Stimulated activated CD8-positive, alpha-beta memory T cell treated with anti-CD3 and anti-CD28 coated beads, Interleukin-12 subunit alpha, Interleukin-12 subunit beta, amount 100 ng/mL, for 4 hours (primary cell): ENCODE data around the gene OR4C45.
"Not testable (repeated sequence)": the region's sequence is repeated elsewhere in the genome, so short reads cannot be mapped to it uniquely, and the experiment has no call there.

ENCODE experiments used
- DNase-seq: peaks from one replicate; pipeline ENCODE4 v3.0.0-alpha.2; 2020; ENCODE audit warnings: low read depth

Gene OR4C45

DNA sequence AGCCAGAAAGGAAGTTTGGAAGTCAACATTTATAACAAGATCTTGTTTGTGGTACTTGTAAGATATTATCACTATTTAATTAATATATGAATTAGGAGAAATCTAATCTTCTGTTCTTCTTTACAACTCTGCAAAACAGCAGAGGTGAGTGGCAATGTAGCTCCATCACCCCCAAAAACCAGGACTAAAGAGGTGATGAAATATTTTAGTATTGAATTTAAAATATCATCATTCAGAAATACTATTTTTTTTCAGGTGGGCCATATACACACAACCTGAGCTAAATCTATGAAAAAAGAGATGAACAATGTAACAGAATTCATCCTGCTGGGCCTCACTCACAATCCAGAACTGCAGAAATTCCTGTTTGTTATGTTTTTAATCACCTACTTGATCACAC is at the start of gene OR4C45:
TSS of gene OR4C45 (plus strand) at position 301 of the 400 bp plus-strand sequence.
- no peak for DNase-seq

DNA sequence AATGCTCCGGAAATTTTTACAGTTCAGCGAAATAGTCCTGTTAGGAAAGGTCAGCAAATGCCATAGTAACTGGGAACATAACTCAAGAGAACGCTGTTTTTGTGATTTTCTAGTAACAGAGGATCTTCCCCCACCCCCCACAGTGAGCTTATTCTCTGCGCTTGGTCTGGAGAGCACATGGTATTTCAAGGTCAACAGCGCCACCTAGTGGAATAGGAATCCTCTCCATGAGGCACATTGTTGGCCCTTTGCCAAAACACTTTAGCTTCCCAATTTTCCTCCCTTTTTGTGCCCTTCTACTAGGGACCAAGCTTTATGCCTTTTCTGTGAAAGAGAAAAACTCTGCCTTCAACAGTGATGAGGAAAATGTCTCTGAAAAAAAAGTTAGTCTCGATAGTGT is 37.1 kb upstream of the OR4C45 start:
- no peak for DNase-seq

DNA sequence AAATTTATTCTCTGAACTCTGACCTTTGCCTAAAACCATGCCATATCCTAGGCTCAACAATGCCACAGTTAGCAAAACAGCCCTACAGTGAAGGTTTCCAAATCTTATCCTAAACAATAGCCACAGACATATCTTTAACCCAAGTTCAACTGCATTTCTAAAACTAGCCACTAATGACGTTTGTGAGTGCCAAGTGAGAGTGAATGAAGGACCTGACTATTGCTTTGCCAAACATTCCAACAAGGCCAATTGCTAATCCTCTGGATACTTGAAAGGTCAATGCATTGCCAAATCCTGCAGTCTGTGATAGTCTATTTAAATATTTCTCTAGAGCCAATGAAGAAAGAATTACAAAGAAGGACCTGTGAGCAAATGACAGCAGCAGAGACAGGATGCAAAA is 2.5 kb upstream of the OR4C45 start:
- DNase-seq, result no peak

DNA sequence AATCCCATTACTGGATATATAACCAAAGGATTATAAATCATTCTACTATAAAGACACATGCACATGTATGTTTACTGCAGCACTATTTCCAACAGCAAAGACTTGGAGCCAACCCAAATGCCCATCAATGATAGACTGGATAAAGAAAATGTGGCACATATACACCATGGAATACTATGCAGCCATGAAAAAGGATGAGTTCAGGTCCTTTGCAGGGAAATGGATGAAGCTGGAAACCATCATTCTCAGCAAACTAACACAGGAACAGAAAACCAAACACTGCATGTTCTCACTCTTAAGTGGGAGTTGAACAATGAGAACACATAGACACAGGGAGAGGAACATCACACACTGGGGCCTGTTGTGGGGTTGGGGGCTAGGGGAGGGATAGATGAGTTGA is 3.6 kb downstream of the OR4C45 start:
- not testable (repeated sequence) for DNase-seq

DNA sequence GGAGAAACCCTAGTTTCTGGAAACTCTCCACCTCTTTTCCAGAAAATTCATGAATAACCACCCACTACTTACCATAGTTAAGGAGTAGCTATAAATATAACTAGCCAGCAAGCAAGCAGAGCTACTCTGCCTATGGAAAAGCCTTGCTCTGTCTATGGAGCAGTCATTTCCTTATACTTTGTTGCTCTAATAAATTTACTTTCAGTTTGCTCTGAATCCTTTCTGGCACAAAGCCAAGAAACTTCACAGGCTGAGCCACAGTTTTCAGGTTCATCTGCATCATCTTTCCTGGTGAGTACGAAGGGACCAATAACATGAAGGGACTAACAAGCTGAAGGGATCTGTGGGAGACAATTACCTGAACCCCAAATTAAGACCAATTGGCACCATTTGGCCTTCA is 4.6 kb downstream of the OR4C45 start:
- no peak for DNase-seq

DNA sequence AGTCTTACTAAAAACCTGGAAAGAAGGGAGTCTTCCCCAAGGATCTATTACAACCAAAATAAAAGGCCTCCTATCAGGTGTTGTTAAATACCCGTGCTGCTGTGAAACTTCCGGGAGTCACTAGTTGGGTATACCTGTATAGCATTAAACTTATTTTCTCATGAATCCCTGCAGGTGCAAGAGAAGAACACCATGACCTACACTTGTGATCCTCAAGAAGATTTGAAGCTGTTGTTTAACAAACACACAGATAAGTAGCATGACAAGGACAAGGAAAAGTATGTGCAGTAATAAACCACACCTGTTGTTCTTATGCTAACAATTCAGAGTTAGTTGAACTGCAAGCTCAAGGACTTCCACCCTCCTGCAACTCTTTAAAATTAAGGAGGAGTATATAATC is 12.0 kb downstream of the OR4C45 start:
- no peak for DNase-seq

DNA sequence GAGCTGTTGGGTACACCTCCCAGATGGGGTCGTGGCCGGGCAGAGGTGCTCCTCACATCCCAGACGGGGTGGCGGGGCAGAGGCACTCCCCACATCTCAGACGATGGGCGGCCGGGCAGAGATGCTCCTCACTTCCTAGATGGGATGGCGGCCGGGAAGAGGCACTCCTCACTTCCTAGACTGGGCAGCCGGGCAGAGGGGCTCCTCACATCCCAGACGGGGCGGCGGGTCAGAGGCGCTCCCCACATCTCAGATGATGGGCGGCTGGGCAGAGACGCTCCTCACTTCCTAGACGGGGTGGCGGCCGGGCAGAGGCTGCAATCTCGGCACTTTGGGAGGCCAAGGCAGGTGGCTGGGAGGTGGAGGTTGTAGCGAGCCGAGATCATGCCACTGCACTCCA is 30.4 kb downstream of the OR4C45 start:
- not testable (repeated sequence) for DNase-seq

DNA sequence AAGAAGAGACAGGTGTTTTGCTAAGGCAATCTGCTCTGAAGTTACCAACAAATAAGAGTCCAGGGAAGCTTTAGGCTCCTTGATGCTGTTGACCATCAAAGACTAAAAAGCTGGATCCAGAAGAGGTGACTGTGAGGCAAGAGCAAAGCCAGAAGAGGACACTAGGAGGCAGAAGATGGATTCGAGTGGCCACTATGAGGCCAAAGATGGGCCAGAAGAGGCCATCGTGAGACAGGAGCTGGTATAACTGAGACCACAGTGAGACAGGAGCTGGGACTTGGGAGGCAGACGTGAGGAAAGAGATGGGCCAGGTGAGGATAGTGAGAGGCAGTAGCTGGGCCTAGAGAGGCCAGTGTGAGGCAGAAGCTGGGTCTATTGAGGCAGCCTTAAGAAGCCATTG is 37.7 kb downstream of the OR4C45 start:
- no peak for DNase-seq

DNA sequence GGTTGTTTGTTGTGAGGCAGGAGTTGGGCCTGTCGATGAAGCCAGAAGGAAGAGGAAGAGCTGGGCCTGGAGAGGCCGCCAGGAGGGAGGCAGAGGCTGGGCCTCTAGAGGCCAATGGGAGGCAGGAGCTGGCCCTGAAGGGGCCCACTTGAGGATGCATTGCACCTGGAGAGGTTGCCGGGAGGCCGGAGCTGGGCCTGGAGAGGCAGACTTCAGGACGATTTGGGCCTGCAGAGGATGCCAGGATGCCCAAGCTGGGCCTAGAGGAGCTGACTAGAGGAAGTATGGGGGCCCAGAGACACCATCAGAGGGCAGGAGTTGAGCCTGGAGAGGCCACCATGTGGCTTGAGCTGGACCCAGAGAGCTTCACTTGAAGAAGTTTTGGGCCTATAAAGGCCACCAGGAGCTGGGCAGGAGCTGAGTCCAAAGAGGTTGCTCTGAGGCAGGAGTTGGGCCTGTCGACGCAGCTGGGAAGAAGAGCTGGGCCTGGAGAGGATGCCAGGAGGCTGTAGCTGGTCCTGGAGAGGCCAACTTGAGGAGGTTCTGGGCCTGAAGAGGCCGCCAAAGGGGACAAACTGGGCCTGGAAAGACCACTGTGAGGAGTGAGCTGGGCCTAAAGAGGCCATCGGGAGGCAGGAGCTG is 39.0 kb downstream of the OR4C45 start:
- no peak for DNase-seq

DNA sequence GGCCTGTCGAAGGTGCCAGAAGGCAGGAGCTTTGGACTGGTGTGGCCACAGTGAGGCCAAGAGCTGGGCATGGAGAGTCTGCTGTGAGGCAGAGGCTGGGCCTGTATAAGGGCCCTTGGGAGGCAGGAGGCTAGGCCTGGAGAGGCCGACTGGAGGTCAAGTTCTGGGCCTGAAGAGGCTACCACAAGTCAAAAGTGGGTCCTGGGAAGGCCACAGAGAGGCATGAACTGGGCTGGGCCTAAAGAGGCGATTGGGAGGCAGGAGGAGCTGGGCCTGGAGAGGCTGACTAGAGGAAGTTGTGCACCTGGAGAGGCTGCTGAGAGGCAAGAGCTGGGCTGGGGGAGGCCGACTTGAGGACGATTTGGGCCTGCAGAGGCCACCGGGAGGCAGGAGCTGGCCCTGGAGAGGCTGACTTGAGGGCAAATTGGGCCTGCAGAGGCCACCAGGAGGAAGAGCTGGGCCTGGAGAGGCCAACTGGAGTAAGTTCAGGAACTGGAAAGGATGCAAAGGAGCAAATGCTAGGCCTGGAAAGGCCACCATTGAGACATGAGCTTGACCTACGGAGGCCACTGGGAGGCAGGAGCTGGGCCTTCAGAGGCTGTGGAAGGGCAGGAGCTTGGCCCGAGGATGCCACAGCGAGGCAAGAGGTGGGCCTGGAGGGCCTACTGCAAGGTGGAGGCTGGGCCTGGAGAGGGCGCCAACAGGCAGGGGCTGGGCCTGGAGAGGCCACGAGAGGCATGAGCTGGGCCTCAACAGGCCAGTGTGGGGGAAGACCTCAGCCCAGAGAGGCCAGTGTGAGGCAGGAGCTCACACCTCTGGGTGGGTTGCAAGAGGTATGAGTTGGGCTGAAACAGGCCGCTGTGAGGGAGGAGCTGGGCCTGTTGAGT is 39.8 kb downstream of the OR4C45 start:
- DNase-seq, result no peak

DNA sequence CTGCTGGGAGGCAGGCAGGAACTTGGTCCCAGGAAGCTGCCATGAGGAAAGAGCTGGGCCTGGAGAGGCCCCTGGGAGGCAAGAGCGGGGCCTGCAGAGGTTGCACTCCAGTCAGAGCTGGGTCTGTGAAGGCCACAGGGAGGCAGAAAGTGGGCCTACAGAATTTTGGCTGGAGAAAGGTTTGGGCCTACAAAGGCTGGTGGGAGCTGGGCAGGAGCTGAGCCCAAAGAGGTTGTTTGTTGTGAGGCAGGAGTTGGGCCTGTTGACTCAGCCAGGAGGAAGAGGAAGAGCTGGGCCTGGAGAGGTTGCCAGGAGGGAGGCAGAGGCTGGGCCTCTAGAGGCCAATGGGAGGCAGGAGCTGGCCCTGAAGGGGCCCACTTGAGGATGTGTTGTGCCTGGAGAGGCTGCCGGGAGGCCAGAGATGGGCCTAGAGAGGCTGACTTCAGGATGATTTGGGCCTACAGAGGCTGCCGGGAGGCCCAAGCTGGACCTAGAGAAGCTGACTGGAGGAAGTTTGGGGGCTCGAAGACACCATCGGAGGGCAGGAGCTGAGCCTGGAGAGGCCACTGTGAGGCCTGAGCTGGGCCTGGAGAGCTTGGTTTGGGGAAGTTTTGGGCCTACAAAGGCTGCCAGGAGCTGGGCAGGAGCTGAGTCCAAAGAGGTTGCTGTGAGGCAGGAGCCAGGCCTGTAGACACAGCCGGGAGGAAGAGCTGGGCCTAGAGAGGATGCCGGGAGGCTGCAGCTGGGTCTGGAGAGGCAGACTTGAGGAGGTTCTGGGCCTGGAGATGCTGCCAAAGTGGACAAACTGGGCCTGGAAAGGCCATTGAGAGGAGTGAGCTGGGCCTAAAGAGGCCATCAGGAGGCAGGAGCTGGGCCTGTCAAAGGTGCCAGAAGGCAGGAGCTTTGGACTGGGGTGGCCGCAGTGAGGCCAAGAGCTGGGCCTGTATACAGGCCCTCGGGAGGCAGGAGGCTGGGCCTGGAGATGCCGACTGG is 40.7 kb downstream of the OR4C45 start:
- no peak for DNase-seq

DNA sequence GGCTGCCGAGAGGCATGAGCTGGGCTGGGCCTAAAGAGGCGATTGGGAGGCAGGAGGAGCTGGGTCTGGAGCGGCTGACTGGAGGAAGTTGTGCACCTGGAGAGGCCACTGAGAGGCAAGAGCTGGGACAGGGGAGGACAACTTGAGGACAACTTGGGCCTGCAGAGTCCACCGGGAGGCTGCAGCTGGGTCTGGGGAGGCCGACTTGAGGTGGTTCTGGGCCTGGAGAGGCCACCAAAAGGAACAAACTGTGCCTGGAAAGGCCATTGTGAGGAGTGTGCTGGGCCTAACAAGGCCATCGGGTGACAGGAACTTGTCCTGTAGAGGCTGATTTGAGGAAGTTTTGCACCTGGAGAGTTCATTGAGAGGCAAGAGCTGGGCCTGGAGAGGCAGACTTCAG is 41.5 kb downstream of the OR4C45 start:
- no peak for DNase-seq

DNA sequence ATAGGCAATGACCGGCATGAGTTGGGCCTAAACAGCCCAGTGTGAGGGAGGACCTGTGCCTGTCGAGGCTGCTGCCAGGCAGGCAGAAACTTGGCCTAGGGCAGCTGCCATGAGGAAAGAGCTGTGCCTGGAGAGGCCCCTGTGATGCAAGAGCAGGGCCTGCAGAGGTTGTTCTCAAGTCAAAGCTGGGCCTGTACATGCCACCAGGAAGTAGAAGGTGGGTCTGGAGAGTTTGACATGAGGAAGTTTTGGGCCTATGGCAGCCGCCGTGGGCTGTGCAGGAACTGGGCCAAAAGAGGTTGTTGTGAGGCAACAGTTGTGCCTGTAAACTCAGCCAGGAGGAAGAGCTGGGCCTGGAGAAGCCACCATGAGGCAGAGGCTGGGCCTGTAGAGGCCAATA is 43.2 kb downstream of the OR4C45 start:
- DNase-seq, result no peak

DNA sequence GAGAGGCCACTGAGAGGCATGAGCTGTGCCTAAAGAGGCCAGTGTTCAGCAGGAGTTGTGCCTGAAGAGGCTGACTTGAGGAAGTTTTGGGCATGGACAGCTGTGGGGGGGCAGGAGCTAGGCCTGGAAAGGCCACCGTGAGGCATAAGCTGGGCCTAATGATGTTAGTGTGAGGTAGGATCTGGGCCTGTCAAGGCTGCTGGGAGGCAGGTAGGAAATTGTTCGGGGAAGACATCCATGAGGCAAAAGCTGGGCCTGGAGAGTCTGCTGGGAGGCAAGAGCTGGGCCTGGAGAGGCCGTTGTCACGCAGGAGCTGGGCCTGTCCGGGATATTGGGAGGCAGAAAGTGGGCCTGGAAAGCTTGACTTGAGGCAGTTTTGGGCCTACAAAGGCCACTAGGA is 44.9 kb downstream of the OR4C45 start:
- no peak for DNase-seq

DNA sequence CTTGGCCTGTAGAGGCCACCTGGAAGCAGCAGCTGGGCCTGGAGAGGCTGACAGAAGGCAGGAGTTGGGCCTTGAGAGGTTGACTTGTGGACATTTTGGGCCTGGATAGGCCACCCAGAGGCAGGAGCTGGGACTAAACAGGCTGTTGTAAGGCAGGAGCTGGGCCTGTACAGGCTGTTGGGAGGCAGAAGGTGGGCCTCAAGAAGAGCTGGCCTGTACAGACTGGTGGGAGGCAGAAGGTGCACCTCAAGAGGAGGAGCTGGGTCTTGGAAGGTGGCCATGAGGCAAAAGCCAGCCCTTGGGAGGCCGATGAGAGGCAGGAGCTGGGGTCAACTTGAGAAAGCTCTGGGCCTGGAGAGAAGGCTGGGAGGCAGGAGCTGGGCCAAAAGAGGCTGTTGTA is 45.3 kb downstream of the OR4C45 start:
- DNase-seq, result no peak

DNA sequence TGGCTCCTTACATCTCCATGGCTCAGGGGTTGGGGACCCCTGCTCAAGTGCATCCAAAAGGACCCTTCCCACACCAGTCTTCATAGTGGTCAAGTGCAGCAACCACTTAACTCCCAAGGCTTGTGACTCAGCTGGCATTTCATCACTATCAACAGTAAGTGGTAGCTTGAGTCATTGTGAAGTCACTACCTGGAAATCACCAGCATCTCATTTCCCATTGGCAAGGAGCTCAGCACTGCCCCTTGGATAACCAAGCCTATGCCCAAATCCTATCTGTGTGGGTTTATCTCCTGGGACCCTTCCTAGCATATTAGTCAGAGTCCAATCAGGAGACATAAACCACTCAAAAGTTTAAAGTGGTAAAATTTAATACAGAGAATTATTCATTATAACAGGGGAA is 46.3 kb downstream of the OR4C45 start:
- not testable (repeated sequence) for DNase-seq

DNA sequence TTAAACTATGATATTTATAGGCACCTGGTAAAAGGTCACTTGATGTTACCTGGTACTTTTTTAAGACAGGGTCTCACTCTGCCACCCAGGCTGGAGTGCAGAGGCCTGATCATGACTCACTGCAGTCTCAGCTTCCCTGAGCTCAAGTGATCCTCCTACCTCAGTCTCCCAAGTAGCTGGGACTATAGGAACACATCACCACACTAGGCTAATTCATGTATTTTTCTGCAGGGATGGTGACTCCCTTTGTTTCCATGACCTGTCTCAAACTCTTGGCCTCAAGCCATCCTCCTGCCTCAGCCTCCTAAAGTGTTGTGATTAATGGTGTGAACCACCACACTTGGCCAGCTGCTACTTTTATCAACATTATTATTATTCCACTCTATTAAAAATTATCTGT is 47.6 kb downstream of the OR4C45 start:
- no peak for DNase-seq
